Astrocyte of the spinal cord (primary cell): ENCODE measurements around the gene ARHGDIG.

ENCODE experiments used
- DNase-seq: peaks from one replicate; pipeline ENCODE4 v3.0.0; 2011; ENCODE audit warnings: low read depth, low spot score
- H3K4me3 ChIP-seq: 2 replicates; pipeline ENCODE4 v1.5.1; 2011; ENCODE audit warnings: low read depth, mild to moderate bottlenecking, low read length, moderate library complexity
- in situ Hi-C: cut with HindIII; loops from 2 replicates; pipeline ENCODE4 v1.10.0; 2017; ENCODE audit warnings: low sequenced_read_pairs
- TF ChIP-seq, protein P1 (sequence below): IDR thresholded peaks from 2 replicates; pipeline ENCODE4 v1.5.1; 2012; ENCODE audit warnings: low read depth, mild to moderate bottlenecking, low read length, inconsistent platforms

Gene ARHGDIG

DNA sequence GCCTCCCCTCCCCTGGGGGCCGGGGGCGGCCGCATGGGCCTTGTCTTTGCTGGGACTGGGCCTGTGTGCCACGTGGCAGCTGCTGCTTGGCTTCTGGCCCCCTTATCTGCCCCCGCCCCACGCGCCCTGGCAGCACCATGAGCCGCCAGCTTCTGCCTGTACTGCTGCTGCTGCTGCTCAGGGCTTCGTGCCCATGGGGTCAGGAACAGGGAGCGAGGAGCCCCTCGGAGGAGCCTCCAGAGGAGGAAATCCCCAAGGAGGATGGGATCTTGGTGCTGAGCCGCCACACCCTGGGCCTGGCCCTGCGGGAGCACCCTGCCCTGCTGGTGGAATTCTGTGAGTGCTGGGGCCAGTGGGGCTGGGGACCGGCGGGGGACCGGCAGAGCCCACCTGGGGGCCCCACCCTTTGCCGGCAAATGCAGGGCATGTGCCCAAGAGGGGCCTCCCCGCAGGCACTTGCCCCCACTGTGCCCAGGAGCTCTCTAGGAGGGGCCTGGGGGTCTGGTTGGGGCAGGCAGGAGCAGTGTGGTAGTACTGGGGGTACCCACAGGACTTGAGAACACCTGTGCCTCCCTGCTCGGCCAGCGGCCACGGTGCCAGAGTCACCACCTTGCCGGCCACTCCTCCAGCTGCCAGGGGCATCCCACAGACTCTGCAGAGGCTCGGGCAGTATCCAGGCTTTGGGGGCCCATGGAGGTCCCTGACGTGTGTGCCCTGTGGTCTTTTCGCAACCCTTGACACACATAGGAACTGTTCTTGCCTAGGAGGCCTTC lies 2.8 kb downstream of the ARHGDIG start, which contains the start of gene PDIA2:
PDIA2 (plus strand) TSS at position 132 of the 773 bp plus-strand sequence; CDS start at position 138, 6 bp downstream.
- in situ Hi-C loops = no loop called here
- H3K4me3 ChIP-seq = no peak within 1 kb of the TSS
- DNase-seq = no peak
- TF ChIP-seq, protein P1, sequence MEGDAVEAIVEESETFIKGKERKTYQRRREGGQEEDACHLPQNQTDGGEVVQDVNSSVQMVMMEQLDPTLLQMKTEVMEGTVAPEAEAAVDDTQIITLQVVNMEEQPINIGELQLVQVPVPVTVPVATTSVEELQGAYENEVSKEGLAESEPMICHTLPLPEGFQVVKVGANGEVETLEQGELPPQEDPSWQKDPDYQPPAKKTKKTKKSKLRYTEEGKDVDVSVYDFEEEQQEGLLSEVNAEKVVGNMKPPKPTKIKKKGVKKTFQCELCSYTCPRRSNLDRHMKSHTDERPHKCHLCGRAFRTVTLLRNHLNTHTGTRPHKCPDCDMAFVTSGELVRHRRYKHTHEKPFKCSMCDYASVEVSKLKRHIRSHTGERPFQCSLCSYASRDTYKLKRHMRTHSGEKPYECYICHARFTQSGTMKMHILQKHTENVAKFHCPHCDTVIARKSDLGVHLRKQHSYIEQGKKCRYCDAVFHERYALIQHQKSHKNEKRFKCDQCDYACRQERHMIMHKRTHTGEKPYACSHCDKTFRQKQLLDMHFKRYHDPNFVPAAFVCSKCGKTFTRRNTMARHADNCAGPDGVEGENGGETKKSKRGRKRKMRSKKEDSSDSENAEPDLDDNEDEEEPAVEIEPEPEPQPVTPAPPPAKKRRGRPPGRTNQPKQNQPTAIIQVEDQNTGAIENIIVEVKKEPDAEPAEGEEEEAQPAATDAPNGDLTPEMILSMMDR = no peak

DNA sequence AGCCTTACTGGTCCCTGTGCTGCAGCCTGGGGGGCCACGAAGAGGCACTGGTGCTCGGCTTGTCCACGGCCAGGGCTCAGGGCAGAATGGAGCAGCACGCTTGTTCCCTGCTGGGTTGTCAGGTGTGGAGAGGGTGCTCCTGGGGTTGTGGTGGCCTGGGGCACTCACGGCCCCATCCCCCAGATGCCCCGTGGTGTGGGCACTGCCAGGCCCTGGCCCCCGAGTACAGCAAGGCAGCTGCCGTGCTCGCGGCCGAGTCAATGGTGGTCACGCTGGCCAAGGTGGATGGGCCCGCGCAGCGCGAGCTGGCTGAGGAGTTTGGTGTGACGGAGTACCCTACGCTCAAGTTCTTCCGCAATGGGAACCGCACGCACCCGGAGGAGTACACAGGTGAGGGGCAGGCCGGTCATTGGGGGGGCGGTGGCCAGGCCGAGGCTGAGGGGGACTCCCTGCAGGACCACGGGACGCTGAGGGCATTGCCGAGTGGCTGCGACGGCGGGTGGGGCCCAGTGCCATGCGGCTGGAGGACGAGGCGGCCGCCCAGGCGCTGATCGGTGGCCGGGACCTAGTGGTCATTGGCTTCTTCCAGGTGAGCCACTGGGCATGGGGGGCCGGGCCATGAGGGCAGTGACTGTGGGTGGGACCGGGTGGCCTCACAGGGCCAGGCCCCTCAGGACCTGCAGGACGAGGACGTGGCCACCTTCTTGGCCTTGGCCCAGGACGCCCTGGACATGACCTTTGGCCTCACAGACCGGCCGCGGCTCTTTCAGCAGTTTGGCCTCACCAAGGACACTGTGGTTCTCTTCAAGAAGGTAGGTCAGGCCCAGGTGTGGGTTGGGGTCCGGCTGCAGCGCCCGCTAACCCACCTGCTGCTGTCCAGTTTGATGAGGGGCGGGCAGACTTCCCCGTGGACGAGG lies 4.1 kb downstream of the ARHGDIG start:
- in situ Hi-C loops = no loop called here
- DNase-seq = no peak
- H3K4me3 ChIP-seq = no peak overlapping the region
- TF ChIP-seq, protein P1 = no peak

DNA sequence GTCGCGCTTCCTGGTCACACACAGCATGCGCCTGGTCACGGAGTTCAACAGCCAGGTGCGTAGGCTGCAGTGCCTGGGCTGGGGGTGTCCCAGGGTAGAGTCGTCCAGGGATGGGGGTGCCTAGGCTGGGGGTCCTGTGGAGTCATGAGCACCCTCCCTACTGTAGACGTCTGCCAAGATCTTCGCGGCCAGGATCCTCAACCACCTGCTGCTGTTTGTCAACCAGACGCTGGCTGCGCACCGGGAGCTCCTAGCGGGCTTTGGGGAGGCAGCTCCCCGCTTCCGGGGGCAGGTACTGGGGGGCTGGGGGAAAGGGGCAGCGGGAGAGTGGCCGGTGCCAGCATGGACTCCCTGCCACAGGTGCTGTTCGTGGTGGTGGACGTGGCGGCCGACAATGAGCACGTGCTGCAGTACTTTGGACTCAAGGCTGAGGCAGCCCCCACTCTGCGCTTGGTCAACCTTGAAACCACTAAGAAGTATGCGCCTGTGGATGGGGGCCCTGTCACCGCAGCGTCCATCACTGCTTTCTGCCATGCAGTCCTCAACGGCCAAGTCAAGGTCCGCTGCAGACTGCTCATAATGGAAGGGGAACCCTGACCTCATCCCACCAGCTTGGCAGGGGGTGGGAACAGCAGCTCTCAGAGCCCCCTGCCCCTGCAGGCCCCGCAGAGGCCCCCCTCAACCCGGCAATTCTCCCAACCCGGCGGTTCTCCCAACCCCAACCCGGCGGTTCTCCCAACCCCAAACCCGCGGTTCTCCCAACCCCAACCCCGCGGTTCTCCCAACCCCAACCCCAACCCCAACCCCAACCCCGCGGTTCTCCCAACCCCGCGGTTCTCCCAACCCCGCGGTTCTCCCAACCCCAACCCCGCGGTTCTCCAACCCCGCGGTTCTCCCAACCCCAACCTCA lies 5.0 kb downstream of the ARHGDIG start:
- DNase-seq = no peak
- no peak overlapping the region for H3K4me3 ChIP-seq
- in situ Hi-C loops = no loop called here
- TF ChIP-seq, protein P1 = no peak

DNA sequence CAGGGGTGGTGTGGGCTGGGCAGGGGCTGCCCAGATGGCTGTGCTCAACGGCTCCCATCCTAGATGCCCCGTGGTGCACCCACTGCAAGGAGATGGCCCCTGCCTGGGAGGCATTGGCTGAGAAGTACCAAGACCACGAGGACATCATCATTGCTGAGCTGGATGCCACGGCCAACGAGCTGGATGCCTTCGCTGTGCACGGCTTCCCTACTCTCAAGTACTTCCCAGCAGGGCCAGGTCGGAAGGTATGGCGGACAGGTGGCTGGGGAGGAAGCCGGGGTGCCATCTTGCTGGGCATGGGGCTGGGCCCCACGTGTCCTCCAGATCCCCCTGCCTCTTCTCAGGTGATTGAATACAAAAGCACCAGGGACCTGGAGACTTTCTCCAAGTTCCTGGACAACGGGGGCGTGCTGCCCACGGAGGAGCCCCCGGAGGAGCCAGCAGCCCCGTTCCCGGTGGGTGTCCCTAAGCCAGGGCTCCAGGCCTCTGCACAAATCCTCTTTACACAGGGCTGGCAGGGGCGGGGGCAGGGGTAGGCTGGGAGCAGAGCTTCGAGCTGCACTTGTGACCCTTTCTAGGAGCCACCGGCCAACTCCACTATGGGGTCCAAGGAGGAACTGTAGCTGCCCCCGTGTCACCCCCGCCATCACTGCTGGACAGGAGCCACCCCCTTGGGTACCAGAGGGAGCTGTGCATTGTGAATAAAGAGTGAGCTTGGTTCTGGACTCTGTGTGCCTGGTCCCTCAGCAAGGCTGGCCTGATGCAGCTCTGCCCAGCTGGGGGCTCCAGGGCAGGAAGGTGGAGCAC lies 6.3 kb downstream of the ARHGDIG start:
- TF ChIP-seq, protein P1 = no peak
- H3K4me3 ChIP-seq = no peak overlapping the region
- no peak for DNase-seq
- in situ Hi-C loops = no loop called here

DNA sequence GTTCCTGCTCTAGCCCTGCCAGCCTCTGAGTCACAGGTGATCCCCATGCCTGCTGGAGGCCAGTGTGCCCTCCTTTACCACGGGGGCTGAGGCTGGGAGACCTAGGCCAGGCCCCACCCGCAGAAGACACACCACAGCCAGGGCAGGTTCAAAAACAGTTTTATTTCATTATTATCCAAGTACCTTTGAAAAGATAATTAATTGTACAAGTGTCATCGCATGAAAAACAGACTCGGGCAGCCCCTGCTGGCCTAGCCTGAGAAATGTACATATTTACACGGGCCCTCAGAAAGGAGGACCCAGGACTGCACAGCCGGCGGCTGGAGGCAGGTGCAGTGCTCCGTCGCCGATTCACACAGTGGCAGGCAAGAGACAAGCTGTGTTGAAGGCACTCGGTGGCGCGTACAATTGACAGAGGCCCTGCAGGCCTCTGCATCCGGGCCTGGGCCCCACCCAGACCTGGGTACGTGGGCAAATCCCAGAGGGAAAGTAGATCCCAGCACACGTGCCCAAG lies 7.0 kb downstream of the ARHGDIG start:
- no peak for DNase-seq
- no peak overlapping the region for H3K4me3 ChIP-seq
- in situ Hi-C loops = no loop called here
- TF ChIP-seq, protein P1 = no peak
